Activated CD4-positive, alpha-beta memory T cell treated with anti-CD3 and anti-CD28 coated beads for 36 hours (primary cell): ENCODE measurements around the gene PGAM2. TPM values are rescaled to one million over a fixed set of nuclear protein-coding genes. Genes with fewer than 3 reads are reported as not detected.
A peak's percentile ranks its signal among the peaks of the same experiment; 100 is the strongest.
"Not testable (repeated sequence)": the region's sequence is repeated elsewhere in the genome, so short reads cannot be mapped to it uniquely, and the experiment has no call there.

Experiments used
- CTCF ChIA-PET: fragments of 350-600 bp; sonication (Branson Sonifier 250); formaldehyde crosslinking; loops from one replicate; lab custom pipeline; 2021; ENCODE audit warnings: antibody characterized with exemption, inconsistent platforms; lab: Charles Lee
- POLR2A ChIA-PET: fragments of 350-600 bp; sonication (Branson Sonifier 250); formaldehyde crosslinking; loops from one replicate; lab custom pipeline; 2021; ENCODE audit warnings: antibody characterized with exemption; lab: Charles Lee
- DNase-seq: peaks from one replicate; pipeline ENCODE4 v3.0.0-alpha.2; 2020
- H3K27ac Mint-ChIP-seq: one replicate; pipeline ENCODE4 v1.8.0; 2021; ENCODE audit warnings: mixed read lengths
- H3K27me3 Mint-ChIP-seq: one replicate; pipeline ENCODE4 v1.8.0; 2021; ENCODE audit warnings: mixed read lengths
- H3K36me3 Mint-ChIP-seq: one replicate; pipeline ENCODE4 v1.8.0; 2021; ENCODE audit warnings: mixed read lengths
- H3K4me1 Mint-ChIP-seq: one replicate; pipeline ENCODE4 v1.8.0; 2021; ENCODE audit warnings: low read depth, mixed read lengths
- H3K4me3 Mint-ChIP-seq: one replicate; pipeline ENCODE4 v1.8.0; 2021; ENCODE audit warnings: mild to moderate bottlenecking, mixed read lengths
- H3K9me3 Mint-ChIP-seq: one replicate; pipeline ENCODE4 v1.8.0; 2021; ENCODE audit warnings: mixed read lengths
- intact Hi-C: fragments of 100-400 bp; cut with micrococcal nuclease; formaldehyde crosslinking; loops from one replicate; pipeline ENCODE4 v1.15.1; 2023
- microRNA-seq: library from miRNA; unstranded; fragments of <30 nt; microRNA quantifications from one replicate; pipeline ENCODE4 v1.2.0, GENCODE V29; 2022; ENCODE audit warnings: borderline number of aligned reads, borderline microRNAs expressed, borderline replicate concordance
- total RNA-seq, 2 experiments: library from RNA; stranded (reverse); gene quantifications; one replicate each; pipeline ENCODE4 v1.2.3, GENCODE V29; 2021

The PGAM2 gene
- total RNA-seq, 2 experiments from 2014 or later = 0.26 to 0.27 TPM

DNA sequence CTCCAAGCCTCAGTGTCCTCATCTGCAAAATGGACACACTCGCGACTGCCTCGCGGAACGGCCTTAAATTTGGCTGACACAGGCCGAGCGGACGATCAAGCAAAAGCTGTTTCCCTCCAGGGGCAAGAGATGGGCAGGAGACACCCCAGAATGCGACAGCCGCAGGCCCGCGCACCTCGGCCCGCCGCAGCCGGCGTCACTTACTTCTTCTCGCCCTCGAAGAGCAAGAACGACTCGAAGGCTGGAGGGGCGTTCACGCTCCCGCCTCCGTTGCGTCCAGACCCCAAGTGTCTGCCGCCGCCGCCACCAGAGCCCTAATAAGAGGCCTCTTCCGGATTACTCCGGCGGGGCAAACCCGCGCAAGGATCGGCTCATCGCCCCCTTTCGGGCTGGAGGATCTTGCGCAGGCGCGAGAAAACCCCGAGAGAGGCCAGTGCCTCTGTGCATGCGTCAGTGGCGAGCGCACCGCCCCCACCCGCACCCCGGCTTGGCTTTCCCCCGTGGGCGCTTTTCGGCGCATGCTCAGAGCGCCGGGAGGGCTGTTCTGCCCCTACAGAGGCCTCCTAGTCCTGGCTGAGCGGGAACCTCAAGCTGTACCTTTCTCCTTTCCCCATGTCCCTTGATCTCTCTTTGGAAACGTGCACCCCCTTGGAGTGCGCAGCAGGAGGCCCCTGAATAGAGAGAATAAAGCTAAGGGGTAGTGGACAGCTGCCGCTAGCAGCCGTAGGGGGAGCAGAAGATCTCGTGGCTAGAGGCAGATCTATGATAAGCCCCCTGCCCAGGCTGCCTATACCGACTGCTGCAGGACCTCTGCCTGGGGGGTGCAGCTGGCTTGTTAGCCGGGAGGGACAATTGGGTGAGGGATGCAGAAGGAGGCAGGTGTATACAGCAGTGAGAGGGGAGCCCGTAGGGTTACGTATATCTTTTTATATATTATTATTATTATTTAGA is 46.2 kb downstream of the PGAM2 start:
- peaks cover 38% of the 10 kb centered on the region for H3K4me1 Mint-ChIP-seq
- not testable (repeated sequence) for H3K9me3 Mint-ChIP-seq, H3K27me3 Mint-ChIP-seq, H3K36me3 Mint-ChIP-seq
- peak overlapping the region; percentile 91 for H3K4me3 Mint-ChIP-seq
- H3K27ac Mint-ChIP-seq = peak overlapping the region; percentile 83
- ChIA-PET POLR2A (interaction anchor here (0.7 kb wide), 1 partner anchor 114 kb away, joined by 3 read pairs; no protein-coding TSS in a partner anchor), CTCF (interaction anchor here (0.7 to 2.4 kb wide), 7 partner anchors 26 to 546 kb away, joined by 3 to 15 read pairs (median 3); partner anchors contain the start of gene DBNL)
- intact Hi-C loops = loop anchor here (1.0 kb wide), 1 partner anchor 63 kb away; the partner anchor contains the start of gene POLM
- DNase-seq = peak; percentile 99

GRCh38 chr7:44015090-44015489 is 50.3 kb downstream of the PGAM2 start:
- intact Hi-C loops = not testable (repeated sequence)

More at GRCh38 chr7:44015090-44015489, 50.3 kb downstream of the PGAM2 start:
- DNase-seq, H3K4me1 Mint-ChIP-seq, H3K9me3 Mint-ChIP-seq, H3K27me3 Mint-ChIP-seq, H3K36me3 Mint-ChIP-seq, CTCF ChIA-PET, POLR2A ChIA-PET, H3K4me3 Mint-ChIP-seq, H3K27ac Mint-ChIP-seq: not testable (repeated sequence)

Small RNA genes lying within 50 kb of the gene (microRNA-seq; reads per million reads assigned to microRNA genes)
- gene MIR6837 (3.5 reads per million), gene MIR6838 (2.0 reads per million)

Other genes starting within 250 kb of the PGAM2 start
- gene MRPS24, start 196.1 kb downstream of the PGAM2 start, total RNA-seq = 100 to 1,000 TPM; 115 to 128 TPM
- gene URGCP, start 159.0 kb downstream of the PGAM2 start, total RNA-seq = 10 to 100 TPM; 22.3 to 24.0 TPM
- 10 to 100 TPM; 11.3 to 11.8 TPM for gene UBE2D4, start 139.1 kb downstream of the PGAM2 start, total RNA-seq
- gene SPDYE1, start 67.7 kb downstream of the PGAM2 start, total RNA-seq = not detected
- gene DBNL, start 20.9 kb downstream of the PGAM2 start, total RNA-seq = 100 to 1,000 TPM; 128 to 129 TPM
- 10 to 100 TPM; 32.5 to 32.7 TPM for gene POLM, start 17.0 kb upstream of the PGAM2 start, total RNA-seq
- gene AEBP1, start 38.8 kb upstream of the PGAM2 start, total RNA-seq = 1 to 10 TPM; 5.5 to 6.6 TPM
- gene POLD2, start 58.0 kb upstream of the PGAM2 start, total RNA-seq = 100 to 1,000 TPM; 189 to 212 TPM
- gene MYL7, start 75.8 kb upstream of the PGAM2 start, total RNA-seq = not detected
- 1 to 10 TPM; 1.1 to 1.3 TPM for gene GCK, start 123.9 kb upstream of the PGAM2 start, total RNA-seq
- 10 to 100 TPM; 57.0 to 60.4 TPM for gene YKT6, start 135.4 kb upstream of the PGAM2 start, total RNA-seq